Skeletal muscle satellite cell (primary cell): ENCODE results near the gene CARD9.

ENCODE experiments used
- H3K27me3 ChIP-seq: 2 replicates; pipeline ENCODE4 v1.7.0; 2013; ENCODE audit warnings: low read length; ENCODE audit not compliant: control insufficient read depth, insufficient read depth
- H3K36me3 ChIP-seq: 2 replicates; pipeline ENCODE4 v1.7.0; 2013; ENCODE audit warnings: mild to moderate bottlenecking, control low read depth, low read length; ENCODE audit not compliant: insufficient read depth
- H3K4me1 ChIP-seq: 2 replicates; pipeline ENCODE4 v1.7.0; 2013; ENCODE audit warnings: low read length; ENCODE audit not compliant: control insufficient read depth, insufficient read depth
- H3K4me2 ChIP-seq: 2 replicates; pipeline ENCODE4 v1.7.0; 2013; ENCODE audit warnings: mild to moderate bottlenecking, low read length
- H3K4me3 ChIP-seq: 2 replicates; pipeline ENCODE4 v1.7.0; 2013; ENCODE audit warnings: low read length
- H3K9ac ChIP-seq: 2 replicates; pipeline ENCODE4 v1.7.0; 2013; ENCODE audit warnings: mild to moderate bottlenecking, low read depth, low read length, moderate library complexity
- H3K9me3 ChIP-seq: replicated peaks from 2 replicates; pipeline ENCODE4 v1.7.0; 2013; ENCODE audit warnings: mild to moderate bottlenecking, control low read depth, low read length

CARD9 gene

GRCh38 chr9:136400038-136400834 lies 26.8 kb upstream of the CARD9 start, which contains the start of gene SNAPC4:
SNAPC4 (minus strand) TSS chr9:136400170; CDS start chr9:136398428, 1,742 bp downstream.
- peak within 1 kb of the TSS; percentile 92 for H3K9ac ChIP-seq
- H3K36me3 ChIP-seq, result peaks cover 44% of the 10 kb centered on the region
- H3K4me1 ChIP-seq, result peaks cover 16% of the 10 kb centered on the region

GRCh38 chr9:136399176-136400037 lies 25.9 kb upstream of the CARD9 start:
- peak overlapping the region; percentile 98 for H3K4me3 ChIP-seq
- H3K9me3 ChIP-seq, result no peaks in the 10 kb centered on the region
- H3K4me2 ChIP-seq, result peak overlapping the region; percentile 99
- peaks cover 45% of the 10 kb centered on the region for H3K36me3 ChIP-seq
- H3K9ac ChIP-seq, result peak overlapping the region; percentile 92
- peaks cover 16% of the 10 kb centered on the region for H3K4me1 ChIP-seq
- no peaks in the 10 kb centered on the region for H3K27me3 ChIP-seq

More at GRCh38 chr9:136400038-136400834, 26.8 kb upstream of the CARD9 start, which contains the start of gene SNAPC4:
- no peaks in the 10 kb centered on the region for H3K27me3 ChIP-seq
- peak within 1 kb of the TSS; percentile 99 for H3K4me2 ChIP-seq
- H3K9me3 ChIP-seq, result no peaks in the 10 kb centered on the region
- H3K4me3 ChIP-seq, result peak within 1 kb of the TSS; percentile 98

DNA sequence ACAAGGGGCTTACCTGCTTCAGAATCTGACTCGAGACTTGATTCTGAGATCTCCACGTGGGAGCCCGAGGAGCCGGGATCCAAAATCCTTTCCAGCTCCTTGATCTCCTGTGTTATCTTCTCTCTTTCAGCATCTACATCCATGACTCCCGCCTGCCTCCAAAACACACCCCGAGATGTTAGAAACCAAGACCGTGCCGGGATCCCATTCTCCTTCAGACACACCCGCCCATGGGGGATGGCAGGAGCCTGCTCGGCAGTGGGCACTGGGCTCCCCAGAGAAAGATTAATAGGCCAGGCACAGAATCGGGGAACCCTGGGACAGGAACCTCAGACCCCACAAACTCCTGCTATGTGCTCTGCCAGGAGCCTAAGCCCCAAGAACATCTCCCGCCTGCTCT lies 24.8 kb upstream of the CARD9 start:
- Histone ChIP-seq H3K4me1 (peaks cover 16% of the 10 kb centered on the region), H3K4me2 (peak overlapping the region; percentile 99), H3K27me3 (no peaks in the 10 kb centered on the region), H3K36me3 (peaks cover 50% of the 10 kb centered on the region), H3K9ac (peak overlapping the region; percentile 92), H3K4me3 (peak overlapping the region; percentile 98), H3K9me3 (no peaks in the 10 kb centered on the region)

- peaks cover 16% of the 10 kb centered on the region for H3K4me1 ChIP-seq
- peaks cover 53% of the 10 kb centered on the region for H3K36me3 ChIP-seq
- H3K27me3 ChIP-seq, result no peaks in the 10 kb centered on the region
- H3K4me2 ChIP-seq, result no peak overlapping the region
- no peaks in the 10 kb centered on the region for H3K9me3 ChIP-seq
- no peak overlapping the region for H3K4me3 ChIP-seq
- no peak overlapping the region for H3K9ac ChIP-seq
These were observed 24.2 kb upstream of the CARD9 start for GRCh38 chr9:136397643-136398042.

- H3K4me3 ChIP-seq, result no peak overlapping the region
- no peaks in the 10 kb centered on the region for H3K27me3 ChIP-seq
- H3K4me2 ChIP-seq, result no peak overlapping the region
- peaks cover 16% of the 10 kb centered on the region for H3K4me1 ChIP-seq
- H3K9ac ChIP-seq, result no peak overlapping the region
- H3K36me3 ChIP-seq, result peaks cover 59% of the 10 kb centered on the region
- no peaks in the 10 kb centered on the region for H3K9me3 ChIP-seq
These were observed 22.7 kb upstream of the CARD9 start for GRCh38 chr9:136396219-136396515.

DNA sequence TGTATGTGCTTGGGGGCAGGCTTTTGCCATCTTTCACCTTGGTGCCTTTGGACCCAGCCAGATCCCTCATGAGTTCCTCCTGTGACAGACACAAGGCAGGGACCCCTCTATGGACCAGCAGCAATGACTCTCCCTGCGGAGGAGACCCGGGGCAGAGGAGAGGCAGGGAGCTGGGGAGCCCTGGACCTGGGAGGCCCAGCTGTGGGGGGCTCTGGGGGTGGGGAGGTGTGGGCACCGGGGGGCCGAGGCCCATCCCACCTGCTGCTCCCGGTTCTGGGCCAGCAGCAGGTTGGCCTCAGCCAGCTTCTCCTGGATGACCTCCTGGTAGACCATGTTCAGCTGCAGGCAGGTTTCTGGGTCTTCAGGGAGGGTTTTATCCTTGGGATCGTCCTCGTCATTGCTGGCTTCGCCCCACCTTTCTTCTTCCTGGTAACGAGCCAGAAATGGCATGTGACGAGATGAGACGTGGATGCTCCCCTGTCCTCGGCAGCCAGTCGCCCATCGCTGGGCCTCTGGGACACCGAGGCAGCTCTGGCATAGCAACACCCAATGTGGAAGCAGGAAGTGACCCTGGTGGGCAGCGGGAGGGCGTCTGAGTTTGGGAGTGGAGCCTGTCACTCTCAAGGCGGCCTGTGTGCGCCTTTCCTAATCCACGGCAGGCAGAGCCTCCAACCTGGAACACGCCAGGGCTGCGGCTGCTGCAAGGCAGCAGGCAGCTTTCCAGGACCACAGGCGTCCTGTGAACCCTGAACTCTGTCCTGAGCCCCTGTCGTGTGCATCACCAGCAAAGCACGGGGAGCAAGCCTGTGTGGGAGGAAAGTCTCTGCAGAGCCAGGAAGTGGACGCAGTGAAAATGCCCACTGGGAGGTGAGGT lies 22.1 kb upstream of the CARD9 start:
- Histone ChIP-seq H3K9me3 (no peaks in the 10 kb centered on the region), H3K4me2 (no peak overlapping the region), H3K27me3 (no peaks in the 10 kb centered on the region), H3K4me1 (peaks cover 15% of the 10 kb centered on the region), H3K4me3 (no peak overlapping the region), H3K9ac (no peak overlapping the region), H3K36me3 (peaks cover 61% of the 10 kb centered on the region)

GRCh38 chr9:136395020-136395340 lies 21.5 kb upstream of the CARD9 start:
- H3K9me3 ChIP-seq, result no peaks in the 10 kb centered on the region
- peaks cover 11% of the 10 kb centered on the region for H3K4me1 ChIP-seq
- H3K36me3 ChIP-seq, result peaks cover 61% of the 10 kb centered on the region
- no peak overlapping the region for H3K4me2 ChIP-seq
- no peak overlapping the region for H3K4me3 ChIP-seq
- H3K9ac ChIP-seq, result no peak overlapping the region
- no peaks in the 10 kb centered on the region for H3K27me3 ChIP-seq

- no peaks in the 10 kb centered on the region for H3K9me3 ChIP-seq
- H3K4me3 ChIP-seq, result no peak overlapping the region
- H3K36me3 ChIP-seq, result peaks cover 63% of the 10 kb centered on the region
- H3K27me3 ChIP-seq, result no peaks in the 10 kb centered on the region
- H3K4me1 ChIP-seq, result peaks cover 11% of the 10 kb centered on the region
- H3K4me2 ChIP-seq, result no peak overlapping the region
- H3K9ac ChIP-seq, result no peak overlapping the region
These were observed 21.0 kb upstream of the CARD9 start for GRCh38 chr9:136394312-136395019.

DNA sequence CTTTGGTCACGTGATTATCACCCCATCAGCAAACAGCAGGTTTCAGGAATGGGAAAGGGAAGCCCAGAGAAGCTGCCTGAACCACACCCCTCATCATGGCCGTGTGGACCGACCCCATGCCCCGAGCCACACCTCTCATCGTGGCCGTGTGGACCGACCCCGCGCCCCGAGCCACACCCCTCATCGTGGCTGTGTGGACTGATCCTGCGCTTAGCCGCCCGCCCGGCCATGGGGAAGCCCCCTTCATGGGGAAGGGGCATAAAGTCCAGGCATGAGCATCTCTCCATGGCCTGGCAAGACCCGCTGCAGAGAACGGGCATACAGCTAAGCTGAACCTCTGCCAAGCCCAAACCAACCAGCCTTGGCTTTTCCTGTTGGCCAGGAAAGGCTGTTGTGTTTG lies 20.1 kb upstream of the CARD9 start:
- H3K9ac ChIP-seq, result no peak overlapping the region
- H3K4me3 ChIP-seq, result no peak overlapping the region

GRCh38 chr9:136392538-136393449 lies 19.3 kb upstream of the CARD9 start:
- no peaks in the 10 kb centered on the region for H3K27me3 ChIP-seq
- H3K9ac ChIP-seq, result no peak overlapping the region
- peaks cover 75% of the 10 kb centered on the region for H3K36me3 ChIP-seq
- H3K4me2 ChIP-seq, result no peak overlapping the region
- no peaks in the 10 kb centered on the region for H3K4me1 ChIP-seq
- no peak overlapping the region for H3K4me3 ChIP-seq
- H3K9me3 ChIP-seq, result no peaks in the 10 kb centered on the region

More for the DNA sequence above, 20.1 kb upstream of the CARD9 start:
- Histone ChIP-seq H3K36me3 (peaks cover 69% of the 10 kb centered on the region), H3K27me3 (no peaks in the 10 kb centered on the region), H3K9me3 (no peaks in the 10 kb centered on the region), H3K4me1 (peaks cover 5% of the 10 kb centered on the region), H3K4me2 (no peak overlapping the region)
